ES-I3 (cell line): Measurements from ENCODE around the gene CALML6.

Source experiments
- H3K36me3 ChIP-seq: 2 replicates; pipeline ENCODE4 v1.6.1; 2013; ENCODE audit warnings: mild to moderate bottlenecking, low read length, control low read depth, moderate library complexity; ENCODE audit not compliant: insufficient read depth
- H3K4me1 ChIP-seq: 2 replicates; pipeline ENCODE4 v1.6.1; 2013; ENCODE audit warnings: mild to moderate bottlenecking, control low read depth, low read length; ENCODE audit not compliant: insufficient read depth
- H3K9ac ChIP-seq: 2 replicates; pipeline ENCODE4 v1.6.1; 2013; ENCODE audit warnings: low read depth, mild to moderate bottlenecking, low read length, moderate library complexity
- H3K9me3 ChIP-seq: 2 replicates; pipeline ENCODE4 v1.6.1; 2013; ENCODE audit warnings: mild to moderate bottlenecking, low read length, moderate library complexity; ENCODE audit not compliant: control insufficient read depth, insufficient read depth

The CALML6 gene

GRCh38 chr1:1962752-1963151 lies 47.7 kb downstream of the CALML6 start:
- H3K4me1 ChIP-seq, result peaks cover 10% of the 10 kb centered on the region; the same call in 1 of the 2 replicates
- no peaks in the 10 kb centered on the region; the same call in 1 of the 2 replicates for H3K9me3 ChIP-seq
- no peaks in the 10 kb centered on the region for H3K36me3 ChIP-seq
- H3K9ac ChIP-seq, result no peak overlapping the region

GRCh38 chr1:1963570-1963969 lies 48.5 kb downstream of the CALML6 start:
- H3K4me1 ChIP-seq, result peaks cover 10% of the 10 kb centered on the region; the same call in 1 of the 2 replicates

GRCh38 chr1:1964811-1965210 lies 49.8 kb downstream of the CALML6 start:
- Histone ChIP-seq H3K9ac (no peak overlapping the region), H3K36me3 (no peaks in the 10 kb centered on the region), H3K4me1 (peaks cover 10% of the 10 kb centered on the region; the same call in 1 of the 2 replicates), H3K9me3 (no peaks in the 10 kb centered on the region; the same call in 1 of the 2 replicates)

More at GRCh38 chr1:1963570-1963969, 48.5 kb downstream of the CALML6 start:
- Histone ChIP-seq H3K9me3 (no peaks in the 10 kb centered on the region; the same call in 1 of the 2 replicates), H3K36me3 (no peaks in the 10 kb centered on the region), H3K9ac (no peak overlapping the region)

- H3K9me3 ChIP-seq, result no peaks in the 10 kb centered on the region; the same call in 1 of the 2 replicates
- H3K36me3 ChIP-seq, result no peaks in the 10 kb centered on the region
- H3K9ac ChIP-seq, result no peak overlapping the region
- H3K4me1 ChIP-seq, result peaks cover 5% of the 10 kb centered on the region; the same call in 1 of the 2 replicates
These were observed 50.5 kb downstream of the CALML6 start for GRCh38 chr1:1965546-1965945.

GRCh38 chr1:1966071-1966740 lies 51.1 kb downstream of the CALML6 start:
- Histone ChIP-seq H3K36me3 (no peaks in the 10 kb centered on the region), H3K4me1 (no peaks in the 10 kb centered on the region), H3K9ac (no peak overlapping the region), H3K9me3 (no peaks in the 10 kb centered on the region; the same call in 1 of the 2 replicates)
